Uterus (tissue), 2 donors: Measurements from ENCODE around the gene PPP2R2C.

Experiments
- POLR2A ChIP-seq, 2 donors: fragments of 450-650 bp; IDR thresholded peaks; one replicate each; pipeline ENCODE4 v1.6.1; 2016; ENCODE audit warnings: antibody characterized with exemption in 2 of 2, mild to moderate bottlenecking in 1 of 2, moderate library complexity in 1 of 2
- TF ChIP-seq, protein P1 (sequence below), 4 experiments: fragments of 200-600 bp in 2 of 4; fragments of 450-650 bp in 2 of 4; sonication (generic) in 2 of 4; IDR thresholded peaks; one replicate each; pipeline ENCODE4 v1.5.1; 2016 to 2019; ENCODE audit warnings: antibody characterized with exemption in 4 of 4, mild to moderate bottlenecking in 2 of 4, moderate library complexity in 1 of 4

DNA sequence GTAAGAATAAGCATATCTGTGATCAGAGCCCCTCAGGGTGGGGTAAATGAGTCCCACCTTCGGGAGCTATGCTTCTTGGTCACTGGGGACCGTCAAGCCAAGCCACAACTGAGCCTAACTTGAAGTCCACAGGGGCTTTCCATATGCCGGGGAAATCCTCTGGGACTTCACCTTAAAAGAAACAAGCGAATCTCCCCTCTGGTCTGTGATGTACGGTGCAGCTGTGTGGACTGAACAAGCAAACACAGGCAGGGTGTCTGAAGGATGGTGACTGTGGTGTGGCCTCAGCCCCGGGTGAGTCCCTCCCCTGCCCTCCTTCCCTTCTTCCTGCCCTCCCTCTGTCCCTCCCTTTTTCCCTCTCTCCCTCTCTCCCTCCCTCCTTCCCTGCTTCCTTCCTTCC, 29.7 kb upstream of the PPP2R2C start:
- TF ChIP-seq, protein P1, sequence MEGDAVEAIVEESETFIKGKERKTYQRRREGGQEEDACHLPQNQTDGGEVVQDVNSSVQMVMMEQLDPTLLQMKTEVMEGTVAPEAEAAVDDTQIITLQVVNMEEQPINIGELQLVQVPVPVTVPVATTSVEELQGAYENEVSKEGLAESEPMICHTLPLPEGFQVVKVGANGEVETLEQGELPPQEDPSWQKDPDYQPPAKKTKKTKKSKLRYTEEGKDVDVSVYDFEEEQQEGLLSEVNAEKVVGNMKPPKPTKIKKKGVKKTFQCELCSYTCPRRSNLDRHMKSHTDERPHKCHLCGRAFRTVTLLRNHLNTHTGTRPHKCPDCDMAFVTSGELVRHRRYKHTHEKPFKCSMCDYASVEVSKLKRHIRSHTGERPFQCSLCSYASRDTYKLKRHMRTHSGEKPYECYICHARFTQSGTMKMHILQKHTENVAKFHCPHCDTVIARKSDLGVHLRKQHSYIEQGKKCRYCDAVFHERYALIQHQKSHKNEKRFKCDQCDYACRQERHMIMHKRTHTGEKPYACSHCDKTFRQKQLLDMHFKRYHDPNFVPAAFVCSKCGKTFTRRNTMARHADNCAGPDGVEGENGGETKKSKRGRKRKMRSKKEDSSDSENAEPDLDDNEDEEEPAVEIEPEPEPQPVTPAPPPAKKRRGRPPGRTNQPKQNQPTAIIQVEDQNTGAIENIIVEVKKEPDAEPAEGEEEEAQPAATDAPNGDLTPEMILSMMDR (IDR thresholded peaks at IDR 0.05): no peak
- no peak for TF ChIP-seq POLR2A (IDR thresholded peaks at IDR 0.05)
